HG03064 (cell line): Measurements from ENCODE around the gene TMEFF1.
"Not testable (repeated sequence)": the region's sequence is repeated elsewhere in the genome, so short reads cannot be mapped to it uniquely, and the experiment has no call there.

Experiments
- ATAC-seq: cut with Tn5 transposase; IDR thresholded peaks from one replicate; pipeline ENCODE4 v1.9.1; 2021; ENCODE audit warnings: low read depth; ENCODE audit not compliant: unreplicated experiment

The TMEFF1 gene

GRCh38 chr9:100472788-100473275, at the start of gene TMEFF1:
Gene TMEFF1 (plus strand): TSS chr9:100473149. CDS start chr9:100473545, 396 bp downstream.
- ATAC-seq: no peak

- ATAC-seq: no peak
Measured at GRCh38 chr9:100425758-100426157, 47.2 kb upstream of the TMEFF1 start.

GRCh38 chr9:100426189-100426529, 46.8 kb upstream of the TMEFF1 start:
- ATAC-seq: no peak

- peak; percentile 80 for ATAC-seq
Measured at GRCh38 chr9:100426530-100427365, 46.2 kb upstream of the TMEFF1 start, which contains the start of gene MSANTD3. Gene MSANTD3 (plus strand): TSS chr9:100427143. CDS start chr9:100441939, 14,796 bp downstream.

GRCh38 chr9:100427366-100428263, 45.3 kb upstream of the TMEFF1 start:
- ATAC-seq: peak; percentile 52

GRCh38 chr9:100428871-100429654, 43.9 kb upstream of the TMEFF1 start:
- ATAC-seq: no peak

GRCh38 chr9:100430286-100430940, 42.5 kb upstream of the TMEFF1 start:
- ATAC-seq: no peak

GRCh38 chr9:100431886-100432285, 41.1 kb upstream of the TMEFF1 start:
- no peak for ATAC-seq

GRCh38 chr9:100432736-100433135, 40.2 kb upstream of the TMEFF1 start:
- ATAC-seq: no peak

GRCh38 chr9:100436571-100436970, 36.4 kb upstream of the TMEFF1 start:
- ATAC-seq: no peak

- ATAC-seq: no peak
Measured at GRCh38 chr9:100437860-100438805, 34.8 kb upstream of the TMEFF1 start.

GRCh38 chr9:100440071-100440470, 32.9 kb upstream of the TMEFF1 start:
- ATAC-seq: no peak

GRCh38 chr9:100440487-100440886, 32.5 kb upstream of the TMEFF1 start:
- not testable (repeated sequence) for ATAC-seq

- no peak for ATAC-seq
Measured at GRCh38 chr9:100441911-100442361, 31.0 kb upstream of the TMEFF1 start.

GRCh38 chr9:100443781-100444768, 28.9 kb upstream of the TMEFF1 start:
- ATAC-seq: no peak

GRCh38 chr9:100445161-100445902, 27.6 kb upstream of the TMEFF1 start:
- no peak for ATAC-seq
